ENCODE results near the gene SCRN1. TPM values are rescaled to one million over a fixed set of nuclear protein-coding genes. Genes with fewer than 3 reads are reported as not detected.

Gene SCRN1
- total RNA-seq, 4 donors from 2014 or later = 18.8 to 37.4 (median 32.4) TPM

Small RNA genes within 50 kb of the gene (small RNA-seq; reads per million reads assigned to genes)
- gene RF01210 = not detected

Other genes starting within 250 kb of the SCRN1 start
- gene WIPF3, start 183.3 kb downstream of the SCRN1 start, total RNA-seq = under 1 TPM; 0.17 to 0.65 (median 0.39) TPM
- gene FKBP14, start 36.9 kb upstream of the SCRN1 start, total RNA-seq = 10 to 100 TPM in 1 of 4 donors, 1 to 10 TPM in 3; 4.0 to 12.9 (median 7.9) TPM
- gene PLEKHA8, start 38.6 kb upstream of the SCRN1 start, total RNA-seq = 10 to 100 TPM in 1 of 4 donors, 1 to 10 TPM in 3; 7.8 to 13.9 (median 8.6) TPM
- gene MTURN, start 145.2 kb upstream of the SCRN1 start, total RNA-seq = 100 to 1,000 TPM; 158 to 422 (median 252) TPM

Data from subcutaneous adipose tissue (tissue), 4 donors.